Brain microvascular endothelial cell (primary cell): Measurements from ENCODE around the gene TENM3.

Source experiments
- DNase-seq: peaks from one replicate; pipeline ENCODE4 v3.0.0-alpha.2; 2020
- H3K27ac ChIP-seq: fragments of 250-450 bp; sonication (Bioruptor Pico); 2 replicates; pipeline ENCODE4 v1.5.1; 2020; ENCODE audit warnings: mild to moderate bottlenecking, moderate library complexity
- H3K27me3 ChIP-seq: fragments of 250-450 bp; sonication (Bioruptor Pico); replicated peaks from 2 replicates; pipeline ENCODE4 v1.5.1; 2020; ENCODE audit warnings: mild to moderate bottlenecking
- H3K36me3 ChIP-seq: fragments of 250-450 bp; sonication (Bioruptor Pico); replicated peaks from 2 replicates; pipeline ENCODE4 v1.5.1; 2020; ENCODE audit warnings: mild to moderate bottlenecking
- H3K4me3 ChIP-seq: 2 replicates; pipeline ENCODE4 v1.5.1; 2011; ENCODE audit warnings: low read depth, mild to moderate bottlenecking, control low read depth, low read length, moderate library complexity
- in situ Hi-C: cut with HindIII; loops from 2 replicates; pipeline ENCODE4 v1.10.0; 2017; ENCODE audit warnings: low sequenced_read_pairs, low pct_ligation_motif_present
- TF ChIP-seq, protein P1 (sequence below): IDR thresholded peaks from 2 replicates; pipeline ENCODE4 v1.5.1; 2011; ENCODE audit warnings: low read depth, mild to moderate bottlenecking, moderate library complexity, low read length, control low read depth, inconsistent platforms; ENCODE audit errors: missing control alignments

TENM3 gene

DNA sequence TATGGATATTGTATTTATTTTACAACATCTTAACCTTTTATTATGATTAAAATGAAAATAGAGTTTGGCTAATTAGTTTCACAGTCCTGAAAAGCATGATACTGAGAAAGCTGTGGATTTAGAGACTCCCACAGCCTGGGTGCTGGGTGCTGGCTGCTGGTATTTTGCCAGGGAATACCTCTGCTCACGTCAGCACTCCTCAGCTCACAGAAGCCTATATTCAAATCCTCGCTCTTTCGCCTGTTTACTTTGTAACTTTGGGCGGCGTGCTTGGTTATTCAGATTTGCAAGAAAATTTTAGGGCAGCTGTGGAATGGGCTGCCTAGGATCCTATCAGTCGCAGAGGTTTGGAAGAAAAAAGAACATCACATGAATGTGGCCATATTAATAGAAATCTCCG lies 412.1 kb downstream of the TENM3 start:
- no peak overlapping the region for H3K27ac ChIP-seq
- no peaks in the 10 kb centered on the region for H3K27me3 ChIP-seq
- H3K36me3 ChIP-seq = no peaks in the 10 kb centered on the region
- no peak overlapping the region for H3K4me3 ChIP-seq
- DNase-seq = no peak
- in situ Hi-C loops = no loop called here
- TF ChIP-seq, protein P1, sequence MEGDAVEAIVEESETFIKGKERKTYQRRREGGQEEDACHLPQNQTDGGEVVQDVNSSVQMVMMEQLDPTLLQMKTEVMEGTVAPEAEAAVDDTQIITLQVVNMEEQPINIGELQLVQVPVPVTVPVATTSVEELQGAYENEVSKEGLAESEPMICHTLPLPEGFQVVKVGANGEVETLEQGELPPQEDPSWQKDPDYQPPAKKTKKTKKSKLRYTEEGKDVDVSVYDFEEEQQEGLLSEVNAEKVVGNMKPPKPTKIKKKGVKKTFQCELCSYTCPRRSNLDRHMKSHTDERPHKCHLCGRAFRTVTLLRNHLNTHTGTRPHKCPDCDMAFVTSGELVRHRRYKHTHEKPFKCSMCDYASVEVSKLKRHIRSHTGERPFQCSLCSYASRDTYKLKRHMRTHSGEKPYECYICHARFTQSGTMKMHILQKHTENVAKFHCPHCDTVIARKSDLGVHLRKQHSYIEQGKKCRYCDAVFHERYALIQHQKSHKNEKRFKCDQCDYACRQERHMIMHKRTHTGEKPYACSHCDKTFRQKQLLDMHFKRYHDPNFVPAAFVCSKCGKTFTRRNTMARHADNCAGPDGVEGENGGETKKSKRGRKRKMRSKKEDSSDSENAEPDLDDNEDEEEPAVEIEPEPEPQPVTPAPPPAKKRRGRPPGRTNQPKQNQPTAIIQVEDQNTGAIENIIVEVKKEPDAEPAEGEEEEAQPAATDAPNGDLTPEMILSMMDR = no peak

DNA sequence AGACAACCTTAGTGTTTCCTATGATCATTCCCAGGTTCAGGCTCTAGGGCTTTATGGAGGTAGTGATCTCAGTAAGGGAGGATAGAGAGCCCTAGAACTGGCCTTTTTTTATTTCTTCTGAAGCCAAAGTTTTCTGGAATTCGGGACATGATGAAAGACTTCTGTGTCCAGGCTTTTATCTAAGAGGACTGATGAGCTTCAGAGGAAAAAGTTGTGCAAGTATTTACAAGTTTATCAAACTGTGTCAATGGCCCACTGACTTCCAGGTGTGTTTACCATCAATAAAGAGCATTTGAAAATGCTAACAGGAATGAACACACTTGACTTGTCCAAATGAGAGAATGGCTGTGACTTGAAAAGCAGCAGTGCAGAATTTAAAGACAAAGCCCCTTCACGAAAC lies 419.3 kb downstream of the TENM3 start:
- Histone ChIP-seq H3K4me3 (no peak overlapping the region), H3K27me3 (no peaks in the 10 kb centered on the region), H3K36me3 (no peaks in the 10 kb centered on the region), H3K27ac (no peak overlapping the region)
- no peak for DNase-seq
- in situ Hi-C loops = no loop called here
- TF ChIP-seq, protein P1 = no peak

DNA sequence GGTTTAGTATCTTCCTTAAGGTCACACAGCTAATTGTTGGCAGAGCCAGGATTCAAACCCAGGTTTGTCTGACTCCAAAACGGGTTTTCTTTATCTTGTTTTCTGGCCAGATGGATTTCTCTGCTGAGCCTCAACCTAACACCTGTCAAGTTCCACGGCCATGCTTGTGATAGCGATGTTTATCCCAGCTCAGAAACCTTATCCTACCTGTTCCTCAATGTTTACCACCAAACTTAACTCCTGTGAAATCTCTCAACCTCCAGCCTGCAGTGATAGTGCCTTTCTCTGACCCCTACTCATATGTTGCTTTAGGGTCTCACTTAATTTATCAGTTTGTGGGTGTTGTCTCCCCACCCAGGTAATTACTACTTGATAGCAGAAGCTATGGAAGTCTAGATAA lies 428.0 kb downstream of the TENM3 start:
- H3K4me3 ChIP-seq = no peak overlapping the region
- TF ChIP-seq, protein P1 = no peak
- H3K27ac ChIP-seq = no peak overlapping the region
- no peaks in the 10 kb centered on the region for H3K27me3 ChIP-seq
- in situ Hi-C loops = no loop called here
- H3K36me3 ChIP-seq = no peaks in the 10 kb centered on the region
- DNase-seq = no peak

DNA sequence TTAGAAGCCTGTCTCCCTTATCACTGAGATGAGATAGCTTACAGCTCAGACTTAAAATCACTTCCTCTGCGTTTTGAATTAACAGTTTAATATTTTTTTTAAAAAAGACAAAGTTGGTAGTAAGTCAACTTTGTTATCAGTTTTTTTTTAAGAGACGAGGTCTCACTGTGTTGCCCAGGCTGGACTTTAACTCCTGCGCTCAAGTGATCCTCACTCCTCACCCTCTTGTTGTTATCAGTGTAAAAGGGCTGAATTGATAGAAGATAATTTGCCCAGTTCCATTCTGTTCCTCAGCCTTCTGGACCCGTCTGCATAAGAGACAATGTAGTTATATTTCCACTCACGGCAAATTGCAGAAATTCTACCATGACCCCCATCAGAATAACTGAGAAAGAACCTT lies 428.5 kb downstream of the TENM3 start:
- Histone ChIP-seq H3K4me3 (no peak overlapping the region), H3K27me3 (no peaks in the 10 kb centered on the region), H3K27ac (no peak overlapping the region), H3K36me3 (no peaks in the 10 kb centered on the region)
- in situ Hi-C loops = no loop called here
- TF ChIP-seq, protein P1 = no peak
- DNase-seq = no peak

DNA sequence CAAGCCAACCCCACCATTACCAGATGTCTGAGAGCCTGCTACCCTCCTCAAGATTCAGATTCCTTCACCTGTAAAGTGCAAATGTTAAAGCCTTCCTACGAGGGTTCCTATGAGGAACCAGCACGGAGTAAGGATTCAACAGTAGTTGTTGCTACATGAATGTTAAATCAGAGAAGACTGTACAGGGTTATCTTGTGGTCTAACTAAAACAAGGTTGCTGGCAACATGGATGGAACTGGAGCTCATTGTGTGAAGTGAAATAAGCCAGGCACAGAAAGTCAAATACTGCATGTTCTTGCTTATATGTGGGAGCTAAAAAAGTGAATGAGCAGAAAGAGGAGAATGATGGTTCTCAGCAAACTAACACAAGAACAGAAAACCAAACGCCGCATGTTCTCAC lies 435.4 kb downstream of the TENM3 start:
- no peaks in the 10 kb centered on the region for H3K36me3 ChIP-seq
- DNase-seq = no peak
- in situ Hi-C loops = no loop called here
- H3K27ac ChIP-seq = no peak overlapping the region
- no peaks in the 10 kb centered on the region for H3K27me3 ChIP-seq
- no peak overlapping the region for H3K4me3 ChIP-seq
- TF ChIP-seq, protein P1 = no peak

DNA sequence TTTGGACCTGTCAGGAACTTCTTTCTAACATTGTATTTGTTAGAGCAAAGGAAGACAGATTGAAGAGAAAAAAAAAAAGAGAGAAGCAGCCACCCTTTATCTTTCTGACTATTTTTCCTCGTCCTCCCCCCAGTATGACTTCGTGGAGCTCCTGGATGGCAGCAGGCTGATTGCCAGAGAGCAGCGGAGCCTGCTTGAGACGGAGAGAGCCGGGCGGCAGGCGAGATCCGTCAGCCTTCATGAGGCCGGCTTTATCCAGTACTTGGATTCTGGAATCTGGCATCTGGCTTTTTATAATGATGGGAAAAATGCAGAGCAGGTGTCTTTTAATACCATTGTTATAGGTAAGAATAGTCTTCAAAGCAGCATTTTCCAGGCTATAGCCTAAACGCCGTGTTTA lies 436.3 kb downstream of the TENM3 start:
- TF ChIP-seq, protein P1 = no peak
- Histone ChIP-seq H3K27ac (no peak overlapping the region), H3K27me3 (no peaks in the 10 kb centered on the region), H3K4me3 (no peak overlapping the region), H3K36me3 (no peaks in the 10 kb centered on the region)
- in situ Hi-C loops = no loop called here
- no peak for DNase-seq
